HTR-8/SVneo (cell line): ENCODE data around the gene AGBL4.
"Not testable (repeated sequence)": the region's sequence is repeated elsewhere in the genome, so short reads cannot be mapped to it uniquely, and the experiment has no call there.

Source experiments
- DNase-seq: peaks from one replicate; pipeline ENCODE4 v3.0.0; 2011; ENCODE audit warnings: low spot score, mixed read lengths; ENCODE audit not compliant: insufficient read length
- FAIRE-seq: peaks from 2 replicates; lab custom pipeline; 2011; peaks lifted over from hg19 to GRCh38; lab: Jason Lieb, UNC

AGBL4 gene

DNA sequence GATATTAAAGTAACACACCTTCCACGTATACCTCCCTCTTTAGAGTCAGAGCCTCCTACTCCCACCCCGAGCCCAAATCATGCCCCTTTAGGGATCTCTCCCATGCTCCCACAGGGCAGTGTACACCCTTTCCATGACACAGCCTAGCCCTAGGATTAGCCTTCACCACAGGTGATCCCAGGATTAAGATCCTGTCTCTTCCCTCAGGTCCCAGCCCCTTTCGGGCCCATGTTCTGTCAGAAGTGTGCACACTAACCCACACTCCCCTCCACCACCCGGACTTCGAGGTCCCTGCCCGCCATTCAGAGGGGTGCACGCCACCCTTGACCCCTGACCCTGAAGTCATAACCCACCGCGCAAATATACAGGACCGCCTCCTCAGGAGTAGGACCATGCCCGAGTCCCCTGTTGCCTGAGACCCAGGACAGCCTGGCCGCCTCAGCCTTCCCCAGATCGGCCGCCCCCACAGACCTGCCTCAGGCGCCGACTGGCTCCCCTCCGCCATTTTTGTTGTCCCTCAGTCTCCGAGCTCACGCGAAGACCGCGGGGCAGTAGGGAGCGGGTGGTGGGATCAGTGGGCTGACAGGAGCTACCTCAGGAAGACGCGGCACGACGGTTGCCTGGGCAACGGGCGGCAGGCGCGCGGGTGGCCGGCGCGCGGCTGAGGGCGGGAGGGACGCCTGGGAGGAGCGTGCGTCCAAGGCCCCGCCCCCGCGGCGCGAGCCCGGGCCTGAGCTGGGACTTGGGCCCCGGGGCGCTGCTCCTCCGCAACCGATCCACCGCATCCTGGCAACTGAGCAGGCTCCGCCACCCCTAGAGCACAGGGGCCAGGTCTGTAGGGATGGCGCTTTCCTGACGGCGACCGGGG is at the start of gene AGBL4:
Gene AGBL4 (minus strand): TSS at position 663 of the 868 bp plus-strand sequence.
- DNase-seq = no peak
- FAIRE-seq = no peak

DNA sequence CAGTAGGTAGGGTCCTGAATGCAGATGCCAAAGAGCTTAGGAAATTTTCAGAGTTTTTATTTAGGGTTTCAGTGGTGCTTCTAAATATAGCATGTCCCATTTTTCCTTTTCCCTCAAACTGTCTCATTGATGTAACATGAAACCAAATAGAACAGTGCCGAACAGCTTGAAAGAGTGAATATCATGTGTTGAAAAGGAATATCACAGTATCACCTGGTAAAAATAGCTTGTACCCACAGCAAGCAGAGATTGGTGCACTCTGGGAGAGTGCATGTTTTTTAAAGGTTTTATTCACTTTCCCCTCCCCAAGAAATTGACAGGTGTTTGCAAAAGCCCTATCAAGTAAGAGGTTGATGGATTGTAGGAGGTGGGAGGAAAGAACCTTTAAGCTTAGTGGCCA is 43.1 kb upstream of the AGBL4 start:
- DNase-seq (no peak), FAIRE-seq (no peak)

DNA sequence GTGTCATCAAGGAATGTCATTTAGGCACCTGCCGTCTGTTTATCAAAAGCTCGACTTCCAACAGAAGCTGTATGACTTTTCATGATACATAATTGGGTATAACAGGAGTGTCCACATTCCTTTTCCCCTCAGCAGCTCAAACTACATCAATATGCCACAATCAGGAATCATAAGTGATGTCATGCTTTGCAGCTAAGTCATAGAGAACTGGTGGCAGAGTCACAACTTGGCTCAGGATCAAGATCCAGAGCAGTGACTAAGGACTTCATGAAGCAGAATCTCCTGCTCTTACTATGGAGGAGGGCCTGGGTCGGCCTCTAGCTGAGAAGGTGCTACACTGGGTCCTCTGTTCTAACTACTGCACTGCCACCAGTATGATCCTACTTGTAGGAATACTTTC is 36.5 kb upstream of the AGBL4 start:
- no peak for FAIRE-seq
- no peak for DNase-seq

DNA sequence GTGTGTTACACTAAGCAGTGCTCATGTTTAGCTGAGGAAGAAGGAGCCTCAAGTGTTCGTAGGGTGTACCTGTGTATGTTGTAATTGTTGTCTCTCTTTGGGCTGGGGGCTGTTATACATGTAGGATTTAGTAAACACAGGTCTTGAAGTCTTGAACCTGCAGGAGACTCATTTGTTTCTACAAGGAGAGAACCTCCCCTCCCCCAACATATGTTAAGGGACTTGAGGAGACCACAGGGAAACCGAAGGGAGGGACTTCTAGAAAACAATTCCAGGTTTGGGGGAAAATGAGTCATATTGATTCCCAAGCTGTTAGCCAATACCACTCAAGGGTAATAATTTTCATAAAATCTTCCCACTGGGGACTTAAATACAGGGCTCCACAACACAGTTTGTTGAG is 25.0 kb upstream of the AGBL4 start:
- DNase-seq (no peak), FAIRE-seq (no peak)

DNA sequence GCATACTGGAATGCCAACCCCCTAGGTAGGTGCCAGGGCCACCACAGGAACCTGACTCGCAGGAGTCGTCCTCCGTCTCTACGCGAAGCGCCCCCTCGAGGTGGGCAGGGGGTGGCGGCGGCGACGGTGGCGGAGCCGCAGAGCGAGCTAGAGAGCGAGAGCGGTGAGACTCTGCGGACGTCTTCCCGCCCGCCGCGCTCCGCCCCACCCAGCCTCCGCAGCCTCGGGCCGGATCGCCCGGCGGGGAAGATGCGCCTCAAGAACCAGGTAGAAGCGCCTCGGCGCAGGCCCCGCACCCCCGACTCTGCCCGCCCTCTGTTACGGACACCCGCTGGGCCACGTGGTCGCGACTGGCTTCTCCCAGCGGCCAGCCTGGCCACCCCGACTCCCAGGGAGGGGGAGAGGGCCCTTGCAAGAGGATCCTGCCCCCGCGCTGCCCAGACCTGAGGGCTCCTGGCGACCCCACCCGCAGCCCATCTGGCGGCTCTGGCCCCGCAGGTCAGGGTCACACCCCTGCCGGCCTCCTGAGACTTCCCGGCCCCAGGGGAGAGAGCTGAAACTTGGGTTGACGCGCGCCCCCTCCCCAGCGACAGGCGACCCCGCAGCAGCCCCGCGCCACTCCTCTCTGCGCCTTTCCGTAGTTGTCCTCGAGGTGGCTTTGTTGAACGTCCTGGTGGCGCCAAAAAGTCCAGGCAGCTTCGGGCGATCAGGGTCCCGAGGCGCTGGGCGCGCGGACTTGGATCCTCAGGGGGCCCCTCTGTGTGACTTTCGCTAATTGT is 24.4 kb upstream of the AGBL4 start:
- DNase-seq = no peak
- no peak for FAIRE-seq

DNA sequence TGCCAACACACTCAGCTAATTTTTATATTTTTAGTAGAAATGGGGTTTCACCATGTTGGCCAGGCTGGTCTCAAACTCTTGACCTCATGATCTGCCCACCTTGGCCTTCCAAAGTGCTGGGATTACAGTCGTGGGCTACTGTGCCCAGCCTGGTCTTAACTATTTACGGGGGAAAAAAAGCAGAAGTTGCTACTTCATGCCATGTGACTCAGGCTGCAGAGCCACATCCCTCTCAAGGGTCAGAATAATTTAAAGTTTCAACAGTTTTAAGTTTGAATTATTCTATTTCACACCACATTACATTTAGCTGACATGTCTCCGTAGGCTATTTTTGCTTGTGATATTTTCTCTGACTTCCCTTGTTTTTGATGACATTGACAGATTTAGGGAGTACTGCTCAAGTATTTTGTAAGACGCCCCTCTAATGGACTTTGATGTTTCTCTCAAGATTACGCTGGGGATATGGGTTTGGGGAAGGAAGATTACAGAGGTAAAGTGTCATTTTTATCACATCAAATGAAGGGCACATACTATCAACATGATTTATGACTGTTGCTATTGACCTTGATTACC is 14.6 kb upstream of the AGBL4 start:
- no peak for FAIRE-seq
- DNase-seq = no peak

DNA sequence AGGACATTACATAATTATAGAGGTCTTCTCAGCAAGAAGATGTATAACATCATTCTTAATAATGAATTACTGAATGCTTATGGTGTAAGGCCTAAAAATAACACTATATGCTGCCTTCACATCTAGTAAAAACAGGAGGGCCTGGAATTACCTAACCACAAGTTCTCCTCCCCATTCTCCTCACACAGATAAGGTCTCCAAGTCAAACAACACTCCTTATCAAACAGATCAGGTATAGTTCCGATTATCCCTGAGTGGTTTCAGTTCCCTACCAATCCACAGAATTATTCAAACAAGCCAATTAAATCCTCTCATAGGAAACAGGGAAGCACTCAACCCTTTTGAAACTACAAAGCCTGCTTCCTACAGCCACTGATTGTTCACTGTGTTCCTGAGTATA is 4.0 kb upstream of the AGBL4 start:
- FAIRE-seq (no peak), DNase-seq (no peak)

DNA sequence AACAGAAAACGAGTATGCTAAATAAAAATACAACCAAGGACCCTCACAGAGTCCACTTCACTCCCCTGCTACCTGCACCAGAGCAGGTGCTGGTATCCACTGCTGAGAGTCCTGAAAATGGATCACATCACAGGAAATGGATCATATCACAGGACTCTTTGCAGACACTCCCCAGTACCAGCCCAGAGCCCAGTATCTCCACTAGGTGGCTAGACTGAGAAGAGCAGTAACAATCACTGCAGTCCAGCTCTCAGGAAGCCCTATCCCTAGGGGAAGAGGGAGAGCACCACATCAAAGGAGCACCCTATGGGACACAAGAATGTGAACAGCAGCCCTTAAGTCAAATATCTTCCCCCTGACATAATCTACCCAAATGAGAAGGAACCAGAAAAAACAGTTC is 28.0 kb downstream of the AGBL4 start:
- no peak for FAIRE-seq

DNA sequence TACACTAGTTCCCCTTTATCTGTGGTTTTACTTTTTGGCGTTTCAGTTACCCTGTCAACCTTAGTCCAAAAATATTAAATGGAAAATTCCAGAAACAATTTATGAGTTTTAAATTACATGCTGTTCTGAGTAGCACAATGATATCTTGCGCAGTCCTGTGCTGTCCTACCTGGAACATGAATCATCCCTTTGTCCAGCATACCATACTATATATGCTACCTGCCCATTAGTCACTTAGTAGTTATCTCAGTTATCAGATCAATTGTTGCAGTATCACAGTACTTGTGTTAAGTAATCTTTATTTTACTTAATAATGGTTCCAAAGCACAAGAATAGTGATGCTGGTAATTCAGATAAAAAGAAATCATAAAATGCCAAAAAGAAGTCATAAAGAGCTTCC is 52.7 kb downstream of the AGBL4 start:
- DNase-seq = no peak
- no peak for FAIRE-seq

More for the DNA sequence above, 28.0 kb downstream of the AGBL4 start:
- DNase-seq = no peak

DNA sequence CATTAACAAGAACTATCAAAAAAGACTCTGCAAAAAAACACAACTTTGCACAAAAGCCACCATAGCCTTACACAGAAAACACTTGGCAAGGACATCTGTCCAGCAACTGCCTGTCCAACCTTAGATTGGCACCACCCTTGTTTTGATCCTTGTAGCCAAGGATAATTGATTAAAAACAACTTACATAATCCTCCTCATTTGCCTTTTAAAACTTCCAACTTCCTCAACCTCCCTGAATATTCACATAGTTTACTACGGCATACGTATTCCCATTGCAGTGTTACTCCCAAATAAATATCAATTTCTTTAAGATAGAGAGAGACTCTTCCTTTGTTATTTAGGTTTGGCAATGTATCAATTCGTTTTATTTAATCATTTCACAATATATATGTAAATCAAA is 72.4 kb downstream of the AGBL4 start:
- FAIRE-seq (no peak), DNase-seq (no peak)

DNA sequence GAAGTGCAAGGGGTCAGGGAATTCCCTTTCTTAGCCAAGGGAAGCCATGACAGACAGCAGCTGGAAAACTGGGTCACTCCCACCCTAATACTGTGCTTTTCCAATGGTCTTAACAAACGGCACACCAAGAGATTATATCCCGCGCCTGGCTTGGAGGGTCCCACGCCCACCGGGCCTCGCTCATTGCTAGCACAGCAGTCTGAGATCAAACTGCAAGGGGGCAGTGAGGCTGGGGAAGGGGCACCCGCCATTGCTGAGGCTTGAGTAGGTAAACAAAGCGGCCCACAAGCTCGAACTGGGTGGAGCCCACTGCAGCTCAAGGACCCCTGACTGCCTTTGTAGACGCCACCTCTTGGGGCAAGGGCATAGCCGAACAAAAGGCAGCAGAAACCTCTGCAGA is 108.5 kb downstream of the AGBL4 start:
- DNase-seq, FAIRE-seq: not testable (repeated sequence)

DNA sequence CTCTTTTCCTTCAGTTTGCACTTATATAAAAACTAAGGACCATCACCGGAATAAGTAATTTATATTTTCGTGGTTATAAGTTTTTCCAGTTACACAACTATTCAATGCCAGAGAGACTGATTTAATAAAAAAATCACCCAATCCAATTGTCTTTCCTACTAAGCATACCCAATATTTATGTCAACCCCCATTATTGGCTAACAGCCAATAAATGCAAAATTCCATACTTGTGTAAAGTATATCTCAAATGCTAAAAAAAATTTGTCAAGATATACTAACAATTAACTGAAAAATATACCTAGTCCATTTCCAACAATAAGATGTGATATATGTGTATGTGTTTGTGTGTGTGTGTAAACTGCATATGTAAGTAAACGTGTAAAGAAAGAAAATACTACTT is 117.4 kb downstream of the AGBL4 start:
- DNase-seq (no peak), FAIRE-seq (no peak)

DNA sequence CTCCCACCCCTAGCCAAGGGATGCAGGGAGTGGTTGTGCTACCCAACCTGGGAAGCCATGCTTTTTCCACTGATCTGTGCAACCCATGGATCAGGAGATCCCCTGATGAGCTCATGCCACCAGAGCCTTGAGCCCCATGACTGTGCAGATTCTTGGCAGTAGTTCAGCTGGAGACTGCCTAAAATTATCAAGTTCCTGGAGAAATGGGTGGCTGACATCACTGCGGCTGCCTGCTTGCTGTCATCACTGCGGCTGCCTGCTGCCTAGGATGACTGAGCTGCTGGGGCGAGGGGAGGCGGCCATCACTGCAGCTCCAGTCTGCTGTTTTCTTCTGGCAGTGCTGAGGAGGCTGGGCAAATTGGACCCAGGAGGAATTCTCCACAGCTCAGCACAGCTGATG is 159.2 kb downstream of the AGBL4 start:
- FAIRE-seq = no peak
- DNase-seq = no peak

DNA sequence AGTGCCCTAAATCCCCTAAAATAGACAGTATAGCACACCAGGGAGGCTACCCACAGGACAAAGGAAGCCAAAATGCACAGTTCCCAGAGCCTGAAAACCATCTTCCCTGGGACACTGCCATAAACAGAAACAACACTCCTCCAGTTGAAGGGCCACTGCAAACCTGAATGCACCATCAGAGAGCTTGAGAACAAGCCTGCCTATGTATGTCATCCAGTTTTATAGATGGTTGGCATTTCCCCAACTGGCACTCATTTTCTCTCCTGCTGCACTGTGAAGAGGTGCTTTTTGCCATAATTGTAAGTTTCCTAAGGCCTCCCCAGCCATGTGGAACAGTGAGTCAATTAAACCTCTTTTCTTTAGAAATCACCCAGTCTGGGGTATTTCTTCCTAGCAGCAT is 169.0 kb downstream of the AGBL4 start:
- FAIRE-seq (no peak), DNase-seq (no peak)

DNA sequence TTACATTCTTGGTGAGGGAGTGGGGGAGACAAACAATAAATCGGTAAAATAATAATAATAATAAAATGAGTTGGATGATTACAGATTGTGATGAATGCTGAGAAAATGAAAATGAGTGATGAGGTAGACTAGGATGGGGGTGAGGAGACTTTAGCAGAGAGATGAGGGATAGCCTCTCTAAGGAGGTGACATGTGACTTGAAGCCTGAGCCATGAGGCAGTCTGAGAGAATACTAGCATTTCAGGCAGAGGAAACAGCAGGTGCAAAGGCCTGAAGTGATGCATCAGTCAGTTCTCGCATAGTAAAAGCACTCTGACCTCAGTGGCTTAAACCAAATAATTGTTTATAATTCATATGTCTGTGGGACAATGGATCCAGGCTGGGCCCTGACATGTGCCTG is 181.2 kb downstream of the AGBL4 start:
- no peak for FAIRE-seq
- DNase-seq = no peak

DNA sequence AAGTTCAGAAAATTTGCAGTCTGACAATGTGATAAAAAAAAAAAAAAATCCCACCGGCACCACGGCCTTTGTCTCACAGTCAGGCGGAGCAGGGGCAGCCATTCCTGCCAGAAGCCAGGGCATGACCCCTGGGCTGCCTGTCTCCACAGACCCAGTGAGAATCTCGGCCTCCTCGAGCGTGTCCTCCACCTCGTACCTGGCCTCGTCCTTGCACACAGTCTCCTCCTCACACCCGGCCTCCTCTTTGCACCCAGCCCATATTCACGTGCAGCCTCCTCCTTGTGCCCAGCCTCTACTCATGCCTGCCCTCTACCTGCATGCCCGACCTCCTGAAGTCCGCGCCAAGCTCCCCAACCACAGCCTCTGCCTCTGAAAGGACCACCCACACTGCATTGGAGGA is 182.0 kb downstream of the AGBL4 start:
- DNase-seq (no peak), FAIRE-seq (no peak)

DNA sequence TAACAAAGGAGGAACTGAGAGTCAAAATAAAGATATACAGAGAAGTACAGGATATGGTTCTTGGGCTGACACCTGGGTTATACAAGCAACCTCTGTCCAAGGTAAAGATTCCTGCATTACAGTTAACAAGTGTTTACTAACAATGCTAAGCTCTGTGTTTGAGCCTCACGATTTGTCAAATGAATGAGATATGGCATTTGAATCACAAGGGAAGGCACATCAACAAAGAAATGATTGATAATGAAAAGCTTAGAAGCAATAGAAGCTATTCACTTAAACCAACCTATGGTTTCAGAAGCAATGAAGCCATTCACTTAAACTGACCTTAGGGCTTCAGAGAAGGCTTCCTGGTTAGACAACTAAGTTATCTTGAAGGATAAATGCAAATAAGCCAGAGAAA is 199.5 kb downstream of the AGBL4 start:
- no peak for FAIRE-seq

DNA sequence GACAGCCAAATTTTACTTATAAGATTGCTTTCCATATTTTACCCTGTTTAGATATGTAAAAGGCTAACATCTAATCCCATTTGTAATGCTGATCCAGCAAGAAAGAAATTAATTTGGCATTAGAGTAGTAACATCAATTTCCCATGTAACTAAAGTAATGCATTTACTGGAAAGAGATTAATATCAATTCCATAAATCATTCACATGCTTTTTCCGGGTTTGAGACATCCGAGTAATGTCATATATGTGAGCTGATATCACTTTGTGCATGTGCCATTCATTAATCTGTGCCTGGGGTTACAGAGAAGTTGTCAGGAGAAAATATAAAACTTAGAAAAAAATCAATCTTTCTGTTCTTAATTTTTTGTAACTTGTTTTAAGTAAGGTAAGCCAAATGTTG is 206.1 kb downstream of the AGBL4 start:
- no peak for FAIRE-seq

More for the DNA sequence above, 199.5 kb downstream of the AGBL4 start:
- no peak for DNase-seq

DNA sequence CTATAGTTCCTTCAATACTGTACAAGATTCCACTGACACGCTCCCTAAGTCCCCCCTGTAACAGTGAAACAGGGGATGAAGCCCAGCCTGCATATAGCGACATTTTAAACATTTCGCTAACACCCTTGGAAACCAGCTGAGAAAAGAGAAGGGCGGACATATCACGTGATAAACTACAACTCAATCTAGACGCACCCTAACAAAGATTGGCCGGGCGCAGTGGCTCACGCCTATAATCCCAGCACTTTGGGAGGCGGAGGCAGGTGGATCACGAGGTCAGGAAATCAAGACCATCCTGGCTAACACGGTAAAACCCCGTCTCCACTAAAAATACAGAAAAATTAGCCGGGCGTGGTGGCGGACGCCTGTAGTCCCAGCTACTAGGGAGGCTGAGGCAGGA is 236.7 kb downstream of the AGBL4 start:
- DNase-seq = not testable (repeated sequence)

More for the DNA sequence above, 206.1 kb downstream of the AGBL4 start:
- DNase-seq = no peak

DNA sequence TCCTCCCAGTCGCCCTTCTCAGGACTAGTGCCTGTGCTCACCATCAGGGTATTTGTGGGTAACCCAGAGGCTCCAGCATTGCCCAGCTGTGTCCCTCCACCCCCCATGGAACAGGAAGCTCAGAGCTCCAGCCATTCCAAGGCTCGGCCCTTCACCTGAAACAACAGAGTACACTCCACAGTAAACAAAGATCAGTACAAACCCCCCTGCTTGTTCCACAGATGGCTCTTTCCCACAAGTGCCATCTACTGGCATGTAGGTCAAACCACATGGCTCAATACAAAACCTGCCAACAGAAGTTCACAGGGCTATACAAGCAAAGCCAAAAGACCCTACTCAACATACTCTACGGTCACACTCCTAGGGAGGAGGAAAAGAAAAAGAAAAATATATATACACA is 258.7 kb downstream of the AGBL4 start:
- DNase-seq (no peak), FAIRE-seq (no peak)

More for the DNA sequence above, 236.7 kb downstream of the AGBL4 start:
- not testable (repeated sequence) for FAIRE-seq

DNA sequence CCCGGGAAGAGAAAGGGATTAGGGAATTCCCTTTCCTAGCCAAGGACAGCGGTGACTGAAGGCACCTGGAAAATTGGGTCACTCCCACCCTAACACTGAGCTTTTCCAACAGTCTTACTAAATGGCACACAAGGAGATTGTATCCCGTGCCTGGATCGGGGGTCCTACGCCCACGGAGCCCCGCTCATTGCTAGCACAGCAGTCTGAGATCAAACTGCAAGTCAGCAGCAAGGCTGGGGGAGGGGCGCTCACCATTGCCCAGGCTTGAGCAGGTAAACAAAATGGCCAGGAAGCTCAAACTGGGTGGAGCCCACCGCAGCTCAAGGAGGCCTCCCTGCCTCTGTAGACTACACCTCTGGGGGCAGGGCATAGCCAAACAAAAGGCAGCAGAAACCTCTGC is 285.6 kb downstream of the AGBL4 start:
- not testable (repeated sequence) for FAIRE-seq, DNase-seq
